HepG2 (cell line): ENCODE data around the gene NR2F6. TPM values are rescaled to one million over a fixed set of nuclear protein-coding genes. Genes with fewer than 3 reads are reported as not detected.

ENCODE experiments used
- CTCF ChIP-seq: sonication (generic); formaldehyde crosslinking; IDR thresholded peaks from 2 replicates; pipeline ENCODE4 v1.5.0; 2020; ENCODE audit warnings: mild to moderate bottlenecking, missing genetic modification reagents, moderate library complexity
- ETV6 ChIP-seq: sonication (generic); formaldehyde crosslinking; conservative IDR thresholded peaks from 2 replicates; pipeline ENCODE4 v1.4.0; 2020; ENCODE audit warnings: missing genetic modification reagents
- FOXK2 ChIP-seq: fragments of 450-650 bp; IDR thresholded peaks from 2 replicates; pipeline ENCODE4 v1.6.1; 2016
- HMG20B ChIP-seq: conservative IDR thresholded peaks from 2 replicates; pipeline ENCODE4 v1.6.1; 2016; ENCODE audit warnings: missing genetic modification reagents, missing compliant biosample characterization
- HNRNPK ChIP-seq: fragments of 200-400 bp; formaldehyde crosslinking; IDR thresholded peaks from 2 replicates; pipeline ENCODE4 v1.6.1; 2018; ENCODE audit warnings: low read length, low read depth, moderate library complexity, mild to moderate bottlenecking; ENCODE audit not compliant: poor library complexity, severe bottlenecking
- IRF2 ChIP-seq: IDR thresholded peaks from 2 replicates; pipeline ENCODE4 v1.6.1; 2018; ENCODE audit warnings: missing genetic modification reagents, missing compliant biosample characterization
- JUN ChIP-seq: sonication (generic); formaldehyde crosslinking; IDR thresholded peaks from 2 replicates; pipeline ENCODE4 v1.4.0; 2020; ENCODE audit warnings: mild to moderate bottlenecking, missing genetic modification reagents
- KDM5A ChIP-seq: fragments of 200-600 bp; sonication (generic); IDR thresholded peaks from 2 replicates; pipeline ENCODE4 v1.7.0; 2018; ENCODE audit warnings: antibody characterized with exemption, mild to moderate bottlenecking, low read length, borderline replicate concordance
- MTA1 ChIP-seq: sonication (generic); formaldehyde crosslinking; IDR thresholded peaks from 2 replicates; pipeline ENCODE4 v1.4.0; 2020; ENCODE audit warnings: missing genetic modification reagents, mild to moderate bottlenecking, borderline replicate concordance
- NCOA2 ChIP-seq: sonication (generic); formaldehyde crosslinking; IDR thresholded peaks from 2 replicates; pipeline ENCODE4 v1.8.0; 2022; ENCODE audit warnings: inconsistent platforms
- NR2C2 ChIP-seq: sonication (generic); formaldehyde crosslinking; IDR thresholded peaks from 2 replicates; pipeline ENCODE4 v1.4.0; 2020; ENCODE audit warnings: missing genetic modification reagents, mild to moderate bottlenecking, moderate library complexity, borderline replicate concordance
- POLR2AphosphoS5 ChIP-seq: IDR thresholded peaks from 2 replicates; pipeline ENCODE4 v1.6.1; 2012; ENCODE audit warnings: low read depth, low read length
- RAD21 ChIP-seq: fragments of 450-650 bp; formaldehyde crosslinking; IDR thresholded peaks from 2 replicates; pipeline ENCODE4 v1.5.0; 2020; ENCODE audit warnings: mild to moderate bottlenecking
- RFX1 ChIP-seq: fragments of 450-650 bp; IDR thresholded peaks from 2 replicates; pipeline ENCODE4 v1.6.1; 2017
- SMC3 ChIP-seq: IDR thresholded peaks from 2 replicates; pipeline ENCODE4 v1.6.1; 2011; ENCODE audit warnings: low read length, improper control_type of control experiment
- SNAI1 ChIP-seq: sonication (generic); formaldehyde crosslinking; IDR thresholded peaks from 2 replicates; pipeline ENCODE4 v1.5.0; 2020; ENCODE audit warnings: mild to moderate bottlenecking, missing genetic modification reagents, borderline replicate concordance
- TCF12 ChIP-seq, 2 experiments: fragments of 450-650 bp in 1 of 2; sonication (generic) in 1 of 2; formaldehyde crosslinking in 1 of 2; IDR thresholded peaks; 2 replicates each; pipeline versions ENCODE4 v1.6.1 to v1.8.0; 2017 to 2022; ENCODE audit warnings: antibody characterized with exemption in 1 of 2, mild to moderate bottlenecking in 1 of 2, missing genetic modification reagents in 1 of 2, moderate library complexity in 1 of 2
- TRAFD1 ChIP-seq: sonication (generic); formaldehyde crosslinking; IDR thresholded peaks from 2 replicates; pipeline ENCODE4 v1.5.1; 2020; ENCODE audit warnings: missing genetic modification reagents, mild to moderate bottlenecking, borderline replicate concordance
- YY1 ChIP-seq: IDR thresholded peaks from 2 replicates; pipeline ENCODE4 v1.6.1; 2011; ENCODE audit warnings: low read length, low read depth, moderate library complexity, mild to moderate bottlenecking; ENCODE audit not compliant: insufficient read depth, insufficient replicate concordance
- ZNF10 ChIP-seq: sonication (generic); formaldehyde crosslinking; IDR thresholded peaks from 2 replicates; pipeline ENCODE4 v1.4.0; 2020; ENCODE audit warnings: mild to moderate bottlenecking, low read depth, missing genetic modification reagents, borderline replicate concordance
- ZNF264 ChIP-seq: sonication (generic); formaldehyde crosslinking; IDR thresholded peaks from 2 replicates; pipeline ENCODE4 v1.4.0; 2020; ENCODE audit warnings: missing genetic modification reagents
- ZNF280B ChIP-seq: sonication (generic); formaldehyde crosslinking; IDR thresholded peaks from 2 replicates; pipeline ENCODE4 v1.5.0; 2020; ENCODE audit warnings: missing genetic modification reagents, mild to moderate bottlenecking, borderline replicate concordance
- ZNF484 ChIP-seq: sonication (generic); formaldehyde crosslinking; IDR thresholded peaks from 2 replicates; pipeline ENCODE4 v1.5.1; 2020; ENCODE audit warnings: mild to moderate bottlenecking, low read depth, missing genetic modification reagents, borderline replicate concordance
- ZNF644 ChIP-seq: IDR thresholded peaks from 2 replicates; pipeline ENCODE4 v1.6.1; 2016; ENCODE audit warnings: low read depth
- ZNF737 ChIP-seq: sonication (generic); formaldehyde crosslinking; IDR thresholded peaks from 2 replicates; pipeline ENCODE4 v1.5.0; 2020; ENCODE audit warnings: missing genetic modification reagents, mild to moderate bottlenecking, borderline replicate concordance
- ZNF768 ChIP-seq: sonication (generic); formaldehyde crosslinking; IDR thresholded peaks from 2 replicates; pipeline ENCODE4 v1.4.0; 2020; ENCODE audit warnings: missing genetic modification reagents
- polyA plus RNA-seq, 8 experiments: library from polyadenylated mRNA; depleted of rRNA in 3 of 8; stranded (reverse) in 7 of 8; unstranded in 1 of 8; fragments of >200 nt; fragmentation: Illumina TruSeq in 4 of 8; extraction: Trizol in 4 of 8; gene quantifications; 2 replicates each; pipeline versions ENCODE4 v1.2.1 to v1.2.3, GENCODE V29; 2011 to 2016; ENCODE audit warnings: low read depth in 4 of 8, missing spikeins in 1 of 8, mixed read lengths in 1 of 8; ENCODE audit not compliant: insufficient read depth in 1 of 8
- total RNA-seq, 5 experiments: library from RNA; depleted of rRNA; stranded (reverse); fragments of >200 nt; fragmentation: Illumina TruSeq; extraction: Trizol; gene quantifications; 2 replicates each; pipeline ENCODE4 v1.2.3, GENCODE V29; 2016; ENCODE audit warnings: low read depth in 1 of 5

NR2F6 gene
- total and polyA plus RNA-seq, 2 of the 13 experiments (the other 11 are each of a cell fraction or from before 2014, with no cell fraction given), result 30.9 to 72.4 TPM

- peak; percentile 34; the same call in 1 of the 2 replicates for TF ChIP-seq ZNF280B (CRISPR knock-in tag)
- no peak for TF ChIP-seq JUN (CRISPR knock-in tag)
- no peak for TF ChIP-seq FOXK2
- TF ChIP-seq HNRNPK, result no peak
- no peak for TF ChIP-seq HMG20B (CRISPR knock-in tag)
- peak; percentile 18 for TF ChIP-seq YY1
- peak; percentile 86 for TF ChIP-seq RAD21
- no peak for TF ChIP-seq KDM5A
- no peak for TF ChIP-seq ZNF768 (CRISPR knock-in tag)
- TF ChIP-seq ETV6, result no peak
- TF ChIP-seq NCOA2 (CRISPR knock-in tag), result no peak
- peak; percentile 70 for TF ChIP-seq SMC3
- TF ChIP-seq IRF2 (CRISPR knock-in tag), result no peak
- no peak for TF ChIP-seq POLR2AphosphoS5
- TF ChIP-seq TCF12 (IDR thresholded peaks at IDR 0.05), result no peak
- TF ChIP-seq TCF12 (CRISPR knock-in tag; IDR thresholded peaks at IDR 0.05), result no peak
- no peak for TF ChIP-seq ZNF644
- TF ChIP-seq ZNF737 (CRISPR knock-in tag), result no peak
- no peak for TF ChIP-seq ZNF484
- TF ChIP-seq RFX1, result no peak
- TF ChIP-seq CTCF, result peak; percentile 90
- no peak for TF ChIP-seq ZNF264 (CRISPR knock-in tag)
- TF ChIP-seq ZNF10 (CRISPR knock-in tag), result no peak
- TF ChIP-seq SNAI1, result no peak
- no peak for TF ChIP-seq TRAFD1 (CRISPR knock-in tag)
- TF ChIP-seq NR2C2 (CRISPR knock-in tag), result no peak
- peak; percentile 36; the same call in 1 of the 2 replicates for TF ChIP-seq MTA1 (CRISPR knock-in tag)
Measured at GRCh38 chr19:17205237-17206140, 40.2 kb downstream of the NR2F6 start (continued).
